ENCODE measurements around the gene LAMP1.
A peak's percentile ranks its signal among the peaks of the same experiment; 100 is the strongest.

DNA sequence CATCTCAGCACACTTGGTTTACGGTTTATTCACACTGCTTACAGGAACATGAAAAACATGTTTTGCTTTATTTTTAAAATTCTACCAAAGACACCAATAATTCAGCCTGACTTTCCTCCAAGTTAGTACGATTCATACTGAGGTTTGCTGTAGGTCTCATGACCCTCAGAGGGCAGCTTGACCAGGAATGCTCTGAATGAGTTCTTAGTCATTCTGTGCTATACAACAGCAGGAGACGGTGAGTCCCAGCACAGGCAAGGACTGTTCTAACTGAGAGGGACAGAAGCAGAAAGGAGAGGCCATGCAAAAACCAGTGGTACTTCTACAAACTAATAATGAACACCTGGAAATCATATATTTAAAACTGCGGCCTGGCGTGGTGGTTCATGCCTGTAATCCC is 60.5 kb downstream of the LAMP1 start:
- TF ChIP-seq CTCF (conservative IDR thresholded peaks at IDR 0.05; ENCODE audit: low read depth, low read length) (no peak), POLR2A (IDR thresholded peaks at IDR 0.05; ENCODE audit: low read depth, low read length) (no peak), RAD21 (IDR thresholded peaks at IDR 0.05; ENCODE audit: low read length) (no peak), CEBPB (IDR thresholded peaks at IDR 0.05; ENCODE audit: low read depth, low read length) (no peak), RFX5 (IDR thresholded peaks at IDR 0.05; ENCODE audit: low read depth, low read length) (no peak), BHLHE40 (IDR thresholded peaks at IDR 0.05; ENCODE audit: low read depth, low read length) (0 out of 2 replicates have a peak, but pooled peaks have one; percentile 42), RCOR1 (IDR thresholded peaks at IDR 0.05; ENCODE audit: insufficient replicate concordance, low read length) (no peak), MXI1 (IDR thresholded peaks at IDR 0.05; ENCODE audit: borderline replicate concordance, low read depth, low read length) (no peak), SMC3 (IDR thresholded peaks at IDR 0.05; ENCODE audit: low read depth, low read length) (no peak), MAFK (IDR thresholded peaks at IDR 0.05; ENCODE audit: low read depth, low read length) (no peak), CHD1 (IDR thresholded peaks at IDR 0.05; ENCODE audit: low read depth, low read length) (no peak), NFE2L2 (IDR thresholded peaks at IDR 0.05; ENCODE audit: low read depth, low read length) (no peak)
- TF ChIP-seq, protein P1, sequence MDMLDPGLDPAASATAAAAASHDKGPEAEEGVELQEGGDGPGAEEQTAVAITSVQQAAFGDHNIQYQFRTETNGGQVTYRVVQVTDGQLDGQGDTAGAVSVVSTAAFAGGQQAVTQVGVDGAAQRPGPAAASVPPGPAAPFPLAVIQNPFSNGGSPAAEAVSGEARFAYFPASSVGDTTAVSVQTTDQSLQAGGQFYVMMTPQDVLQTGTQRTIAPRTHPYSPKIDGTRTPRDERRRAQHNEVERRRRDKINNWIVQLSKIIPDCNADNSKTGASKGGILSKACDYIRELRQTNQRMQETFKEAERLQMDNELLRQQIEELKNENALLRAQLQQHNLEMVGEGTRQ (IDR thresholded peaks at IDR 0.05; ENCODE audit: low read depth, low read length) = peak; percentile 48; the same call in 1 of the 2 replicates
